H1 (cell line): Measurements from ENCODE around the gene POLA1. TPM values are rescaled to one million over a fixed set of nuclear protein-coding genes. Genes with fewer than 3 reads are reported as not detected.

Source experiments
- ATF3 ChIP-seq: IDR thresholded peaks from 2 replicates; pipeline ENCODE4 v1.6.1; 2011; ENCODE audit warnings: low read depth, mild to moderate bottlenecking, low read length; ENCODE audit not compliant: insufficient read depth
- CHD2 ChIP-seq: IDR thresholded peaks from 2 replicates; pipeline ENCODE4 v1.6.1; 2012; ENCODE audit warnings: low read length, improper control_type of control experiment
- CHD7 ChIP-seq: fragments of 300-600 bp; sonication (generic); IDR thresholded peaks from 2 replicates; pipeline ENCODE4 v1.7.1; 2012; ENCODE audit warnings: low read length, moderate library complexity, mild to moderate bottlenecking, inconsistent platforms; ENCODE audit not compliant: insufficient replicate concordance
- CTBP2 ChIP-seq: IDR thresholded peaks from 2 replicates; pipeline ENCODE4 v1.7.0; 2011; ENCODE audit warnings: borderline replicate concordance, mild to moderate bottlenecking, moderate library complexity, mixed read lengths, low read length; ENCODE audit not compliant: insufficient read depth, insufficient read length
- FOSL1 ChIP-seq: IDR thresholded peaks from 2 replicates; pipeline ENCODE4 v1.6.1; 2011; ENCODE audit warnings: mild to moderate bottlenecking, low read depth, low read length, moderate library complexity; ENCODE audit not compliant: insufficient read depth
- JUN ChIP-seq: IDR thresholded peaks from 2 replicates; pipeline ENCODE4 v1.6.1; 2011; ENCODE audit warnings: low read depth, mild to moderate bottlenecking, improper control_type of control experiment, low read length
- PHF8 ChIP-seq: fragments of 200-600 bp; sonication (generic); conservative IDR thresholded peaks from 2 replicates; pipeline ENCODE4 v1.7.1; 2012; ENCODE audit warnings: low read depth, mild to moderate bottlenecking, inconsistent platforms, low read length, moderate library complexity
- SAP30 ChIP-seq: fragments of 300-600 bp; sonication (generic); IDR thresholded peaks from 2 replicates; pipeline ENCODE4 v1.7.1; 2012; ENCODE audit warnings: low read length, moderate library complexity, mild to moderate bottlenecking, inconsistent platforms; ENCODE audit not compliant: insufficient read depth, insufficient replicate concordance
- SIX5 ChIP-seq: IDR thresholded peaks from 2 replicates; pipeline ENCODE4 v1.6.1; 2011; ENCODE audit warnings: mild to moderate bottlenecking, low read depth, low read length
- polyA plus RNA-seq, 7 experiments: library from polyadenylated mRNA; depleted of rRNA in 3 of 7; stranded (reverse) in 5 of 7; unstranded in 2 of 7; fragments of >200 nt in 5 of 7; fragments of 200-250 nt in 2 of 7; gene quantifications; 1 replicate in 5 of 7; 2 replicates in 1 of 7; 4 replicates in 1 of 7; pipeline versions ENCODE4 v1.2.1 to v1.2.3, GENCODE V29; 2011 to 2013; ENCODE audit warnings: missing spikeins in 2 of 7, mixed read lengths in 2 of 7
- total RNA-seq: library from RNA; stranded (reverse); fragmentation: NEBNext Ultra II Directional; extraction: Animal tissue kit (Norgen Biotek cat#: 25700); gene quantifications from 2 replicates; pipeline ENCODE4 v1.2.1, GENCODE V29; 2021

Gene POLA1
- total and polyA plus RNA-seq, 2 of the 8 experiments (the other 6 are each of a cell fraction or from before 2014, with no cell fraction given) = 5.6 to 34.9 TPM

GRCh38 chrX:25003066-25003849 is 309.5 kb downstream of the POLA1 start (continued):
- TF ChIP-seq CHD7 = no peak
- TF ChIP-seq SIX5 = no peak
- TF ChIP-seq ATF3 = no peak
- TF ChIP-seq CTBP2 = peak; percentile 98
- TF ChIP-seq FOSL1 = no peak
- no peak for TF ChIP-seq CHD2
- no peak for TF ChIP-seq PHF8
- TF ChIP-seq JUN = no peak
- TF ChIP-seq SAP30 = no peak
